GDM1 (cell line): ENCODE data around the gene ALDH7A1.
"Not testable (repeated sequence)": the region's sequence is repeated elsewhere in the genome, so short reads cannot be mapped to it uniquely, and the experiment has no call there.

Experiments
- DNase-seq: peaks from one replicate; lab custom pipeline; 2025; lab: John Stamatoyannopoulos, UW

Gene ALDH7A1

GRCh38 chr5:126594748-126595485 is at the start of gene ALDH7A1:
Gene ALDH7A1 (minus strand): TSS chr5:126595219. CDS start chr5:126595198, 21 bp downstream.
- no peak for DNase-seq

GRCh38 chr5:126641387-126641786 is 46.4 kb upstream of the ALDH7A1 start:
- DNase-seq, result no peak

GRCh38 chr5:126640866-126641265 is 45.8 kb upstream of the ALDH7A1 start:
- no peak for DNase-seq

- DNase-seq, result no peak
Measured at GRCh38 chr5:126636956-126637355, 41.9 kb upstream of the ALDH7A1 start.

GRCh38 chr5:126635585-126635984 is 40.6 kb upstream of the ALDH7A1 start:
- DNase-seq, result no peak

- DNase-seq, result no peak
Measured at GRCh38 chr5:126633552-126633951, 38.5 kb upstream of the ALDH7A1 start.

- DNase-seq, result no peak
Measured at GRCh38 chr5:126631920-126632319, 36.9 kb upstream of the ALDH7A1 start.

- DNase-seq, result no peak
Measured at GRCh38 chr5:126628102-126628501, 33.1 kb upstream of the ALDH7A1 start.

GRCh38 chr5:126624534-126624933 is 29.5 kb upstream of the ALDH7A1 start:
- DNase-seq, result no peak

GRCh38 chr5:126619781-126620180 is 24.8 kb upstream of the ALDH7A1 start:
- no peak for DNase-seq

GRCh38 chr5:126617603-126618002 is 22.6 kb upstream of the ALDH7A1 start:
- not testable (repeated sequence) for DNase-seq

- no peak for DNase-seq
Measured at GRCh38 chr5:126615286-126615685, 20.3 kb upstream of the ALDH7A1 start.

- DNase-seq, result no peak
Measured at GRCh38 chr5:126613941-126614592, 19.0 kb upstream of the ALDH7A1 start.

GRCh38 chr5:126610616-126611015 is 15.6 kb upstream of the ALDH7A1 start:
- DNase-seq, result no peak

GRCh38 chr5:126610160-126610559 is 15.1 kb upstream of the ALDH7A1 start:
- no peak for DNase-seq

GRCh38 chr5:126605525-126605924 is 10.5 kb upstream of the ALDH7A1 start:
- no peak for DNase-seq

GRCh38 chr5:126603402-126603991 is 8.5 kb upstream of the ALDH7A1 start:
- DNase-seq, result no peak

GRCh38 chr5:126600631-126601511 is 5.9 kb upstream of the ALDH7A1 start, which contains the start of gene PHAX:
Gene PHAX (plus strand): TSS chr5:126600947. CDS start chr5:126600963, 16 bp downstream.
- peak; percentile 79 for DNase-seq

GRCh38 chr5:126599971-126600630 is 5.1 kb upstream of the ALDH7A1 start:
- not testable (repeated sequence) for DNase-seq

- DNase-seq, result no peak
Measured at GRCh38 chr5:126599499-126599898, 4.5 kb upstream of the ALDH7A1 start.

GRCh38 chr5:126597156-126597555 is 2.1 kb upstream of the ALDH7A1 start:
- no peak for DNase-seq
